Chondrocyte (in vitro differentiated cells): Measurements from ENCODE around the gene PRKAB2. TPM values are rescaled to one million over a fixed set of nuclear protein-coding genes. Genes with fewer than 3 reads are reported as not detected.

Source experiments
- DNase-seq: peaks from one replicate; pipeline ENCODE4 v3.0.0; 2021; ENCODE audit warnings: mixed read lengths, low spot score
- H3K27ac Mint-ChIP-seq: one replicate; pipeline ENCODE4 v1.8.0; 2021; ENCODE audit warnings: mild to moderate bottlenecking, moderate library complexity, mixed read lengths; ENCODE audit not compliant: unreplicated experiment
- H3K27me3 Mint-ChIP-seq: 2 replicates; pipeline ENCODE4 v1.8.0; 2021; ENCODE audit warnings: low read depth, mixed read lengths
- H3K36me3 Mint-ChIP-seq: 2 replicates; pipeline ENCODE4 v1.8.0; 2021; ENCODE audit warnings: low read depth, mixed read lengths
- H3K4me1 Mint-ChIP-seq: 2 replicates; pipeline ENCODE4 v1.8.0; 2021; ENCODE audit warnings: low read depth, mild to moderate bottlenecking, mixed read lengths
- H3K4me3 Mint-ChIP-seq: one replicate; pipeline ENCODE4 v1.8.0; 2021; ENCODE audit warnings: mild to moderate bottlenecking, moderate library complexity, mixed read lengths; ENCODE audit not compliant: unreplicated experiment
- H3K9me3 Mint-ChIP-seq: 2 replicates; pipeline ENCODE4 v1.8.0; 2021; ENCODE audit warnings: low read depth, mixed read lengths
- CTCF ChIP-seq: fragments of 200-600 bp; sonication (generic); IDR thresholded peaks from 2 replicates; pipeline ENCODE4 v1.5.0; 2021; ENCODE audit warnings: antibody characterized with exemption, mild to moderate bottlenecking, moderate library complexity
- total RNA-seq: library from RNA; stranded (reverse); gene quantifications from 3 replicates; pipeline ENCODE4 v1.2.1, GENCODE V29; 2021

Gene PRKAB2
- total RNA-seq, 1 donor from 2014 or later: 29.5 TPM

- peaks cover 1% of the 10 kb centered on the region for H3K36me3 Mint-ChIP-seq
- H3K27ac Mint-ChIP-seq: no peak overlapping the region
- no peak overlapping the region for H3K4me3 Mint-ChIP-seq
- no peak for DNase-seq
- H3K27me3 Mint-ChIP-seq: no peaks in the 10 kb centered on the region
- no peak for TF ChIP-seq CTCF
- no peaks in the 10 kb centered on the region for H3K9me3 Mint-ChIP-seq
- H3K4me1 Mint-ChIP-seq: peaks cover 12% of the 10 kb centered on the region
Observed at GRCh38 chr1:147209825-147210821, 37.9 kb upstream of the PRKAB2 start.

GRCh38 chr1:147208619-147209018 is 36.3 kb upstream of the PRKAB2 start:
- no peak for TF ChIP-seq CTCF
- Mint-ChIP-seq H3K36me3 (peaks cover 5% of the 10 kb centered on the region), H3K4me1 (no peaks in the 10 kb centered on the region), H3K27me3 (no peaks in the 10 kb centered on the region), H3K27ac (no peak overlapping the region), H3K9me3 (no peaks in the 10 kb centered on the region), H3K4me3 (no peak overlapping the region)
- no peak for DNase-seq

GRCh38 chr1:147207192-147207591 is 34.9 kb upstream of the PRKAB2 start:
- no peak for DNase-seq
- H3K4me3 Mint-ChIP-seq: no peak overlapping the region
- H3K27ac Mint-ChIP-seq: no peak overlapping the region
- peaks cover 5% of the 10 kb centered on the region for H3K36me3 Mint-ChIP-seq
- H3K9me3 Mint-ChIP-seq: no peaks in the 10 kb centered on the region
- H3K27me3 Mint-ChIP-seq: no peaks in the 10 kb centered on the region
- TF ChIP-seq CTCF: no peak
- no peaks in the 10 kb centered on the region for H3K4me1 Mint-ChIP-seq

DNA sequence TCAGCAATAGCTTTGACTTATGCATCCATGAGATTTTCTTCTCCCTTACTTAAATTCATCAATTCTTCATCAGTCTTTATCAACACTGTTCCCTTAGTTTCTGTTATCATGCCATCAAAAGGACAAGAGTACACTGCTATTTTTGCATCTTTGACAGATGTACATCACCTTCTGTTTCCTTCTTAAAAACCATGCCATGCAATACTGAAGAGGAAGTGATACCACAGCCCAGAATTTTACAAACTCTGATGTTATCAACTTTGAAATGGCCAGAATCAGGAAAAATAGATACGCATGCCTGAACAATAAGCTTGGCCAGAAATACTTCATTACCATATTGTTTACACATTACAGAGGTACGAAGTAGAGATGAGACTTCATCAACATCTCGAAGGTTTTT is 31.8 kb upstream of the PRKAB2 start:
- no peaks in the 10 kb centered on the region for H3K9me3 Mint-ChIP-seq
- H3K27ac Mint-ChIP-seq: no peak overlapping the region
- H3K4me3 Mint-ChIP-seq: no peak overlapping the region
- no peak for TF ChIP-seq CTCF
- no peaks in the 10 kb centered on the region for H3K27me3 Mint-ChIP-seq
- no peaks in the 10 kb centered on the region for H3K4me1 Mint-ChIP-seq
- no peak for DNase-seq
- peaks cover 4% of the 10 kb centered on the region for H3K36me3 Mint-ChIP-seq

DNA sequence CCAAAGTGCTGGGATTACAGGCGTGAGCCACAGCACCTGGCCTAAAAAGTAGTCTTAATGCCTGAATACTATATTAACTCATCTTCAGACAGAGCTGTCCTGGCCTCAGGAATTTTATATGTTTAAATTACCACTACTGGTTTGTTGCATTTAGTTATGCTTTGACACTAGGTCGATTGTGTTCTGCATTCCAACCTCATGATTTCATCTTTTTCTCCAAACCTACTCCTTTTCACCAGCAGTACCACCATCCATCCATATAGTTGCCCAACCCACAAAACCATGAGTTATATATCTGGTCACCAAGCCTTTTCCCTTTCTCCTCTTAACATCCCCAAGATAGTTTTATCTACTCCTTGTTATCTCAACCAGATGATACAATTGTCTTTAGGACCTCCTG is 30.3 kb upstream of the PRKAB2 start:
- no peak for DNase-seq
- H3K27ac Mint-ChIP-seq: no peak overlapping the region
- H3K36me3 Mint-ChIP-seq: peaks cover 4% of the 10 kb centered on the region
- TF ChIP-seq CTCF: no peak
- H3K9me3 Mint-ChIP-seq: no peaks in the 10 kb centered on the region
- no peaks in the 10 kb centered on the region for H3K4me1 Mint-ChIP-seq
- no peak overlapping the region for H3K4me3 Mint-ChIP-seq
- no peaks in the 10 kb centered on the region for H3K27me3 Mint-ChIP-seq
